Measurements from ENCODE around the gene VPREB1.
"Not testable (repeated sequence)": the region's sequence is repeated elsewhere in the genome, so short reads cannot be mapped to it uniquely, and the experiment has no call there.

Gene VPREB1

GRCh38 chr22:22214819-22215329, 29.7 kb upstream of the VPREB1 start:
- no peak for DNase-seq

DNA sequence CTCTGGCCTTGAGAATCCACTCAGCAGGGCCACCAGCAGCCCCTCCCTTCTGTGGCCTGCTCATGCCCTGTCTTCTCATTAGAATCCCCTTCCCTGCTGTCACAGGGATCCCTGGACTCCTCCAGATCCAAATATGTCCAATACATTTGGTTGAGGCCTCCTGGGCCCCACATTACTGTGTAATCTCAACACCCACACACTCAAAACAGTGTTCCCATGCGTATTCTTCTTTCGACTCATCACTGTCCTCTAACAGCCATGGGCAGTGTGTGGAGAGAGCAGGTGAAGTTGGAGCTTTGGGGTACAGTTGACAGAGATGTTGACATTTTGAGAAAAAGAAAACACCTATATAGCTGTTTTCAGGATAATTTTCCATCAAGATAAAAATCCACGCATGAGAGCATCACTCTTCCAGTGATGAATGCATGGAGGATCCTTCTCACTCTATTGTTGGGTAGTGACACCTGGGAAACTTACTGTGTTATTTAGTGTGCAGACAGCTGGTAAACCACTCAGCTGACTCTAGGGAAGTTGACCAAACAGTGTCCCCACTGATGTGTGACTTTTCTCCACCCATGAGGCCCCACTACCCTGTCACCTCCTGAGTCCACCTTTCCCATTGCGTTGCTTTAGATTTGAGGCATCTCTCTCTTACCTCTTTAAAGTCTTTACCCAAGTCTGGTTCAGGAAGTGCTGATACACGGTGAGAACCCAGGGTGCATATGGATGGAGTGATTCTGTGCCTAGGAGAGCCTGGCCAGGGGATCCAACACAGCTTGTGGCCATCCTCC, 28.7 kb upstream of the VPREB1 start:
- no peak for DNase-seq

- DNase-seq, result no peak
These were observed 28.1 kb upstream of the VPREB1 start for GRCh38 chr22:22216450-22216959.

DNA sequence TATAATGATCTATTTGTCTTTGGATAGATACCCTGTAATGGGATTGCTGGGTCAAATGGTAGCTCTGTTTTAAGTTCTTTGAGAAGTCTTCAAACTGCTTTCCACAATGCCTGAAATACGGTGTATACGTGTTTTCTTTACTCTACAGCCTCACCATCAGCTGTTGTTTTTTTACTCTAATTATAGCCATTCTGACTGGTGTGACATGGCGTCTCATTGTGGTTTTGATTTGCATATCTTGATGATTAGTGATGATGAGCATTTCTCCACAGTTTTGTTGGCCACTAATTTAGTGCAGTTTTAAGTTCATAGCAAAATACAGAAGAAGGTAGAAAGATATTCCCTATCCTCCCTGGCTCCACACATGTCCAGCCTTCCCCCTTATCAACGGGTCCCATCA, 26.3 kb upstream of the VPREB1 start:
- no peak for DNase-seq

GRCh38 chr22:22219140-22219996, 25.2 kb upstream of the VPREB1 start:
- no peak for DNase-seq

GRCh38 chr22:22221043-22221442, 23.5 kb upstream of the VPREB1 start:
- DNase-seq, result not testable (repeated sequence)

GRCh38 chr22:22226448-22227187, 18.0 kb upstream of the VPREB1 start:
- no peak for DNase-seq

- DNase-seq, result no peak
These were observed 16.2 kb upstream of the VPREB1 start for GRCh38 chr22:22228421-22228820.

GRCh38 chr22:22228921-22229320, 15.7 kb upstream of the VPREB1 start:
- DNase-seq, result no peak

GRCh38 chr22:22229683-22230420, 14.7 kb upstream of the VPREB1 start:
- DNase-seq, result no peak

- no peak for DNase-seq
These were observed 14.1 kb upstream of the VPREB1 start for GRCh38 chr22:22230438-22230837.

DNA sequence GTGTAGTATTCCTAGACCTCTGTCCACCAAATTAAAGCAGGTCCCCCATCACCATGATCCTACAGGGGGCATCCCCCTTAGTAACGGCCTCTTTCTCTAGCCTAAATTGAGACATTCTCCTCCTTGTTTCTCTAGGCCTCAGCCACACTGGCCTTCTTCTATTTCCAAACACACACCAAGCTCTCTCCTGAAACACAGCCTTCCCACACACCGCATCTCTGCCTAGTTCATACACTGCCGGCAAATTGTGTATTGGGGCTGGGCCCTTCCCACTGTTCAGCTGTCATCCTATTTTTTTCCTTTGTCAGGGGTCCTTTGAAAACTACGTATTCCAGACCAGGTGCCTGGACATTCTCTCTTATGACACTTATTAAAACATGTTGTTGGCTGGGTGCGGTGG, 11.5 kb upstream of the VPREB1 start:
- DNase-seq, result no peak

GRCh38 chr22:22235558-22235957, 9.0 kb upstream of the VPREB1 start:
- peak; percentile 13 to 35 for DNase-seq

- no peak for DNase-seq
These were observed 7.1 kb upstream of the VPREB1 start for GRCh38 chr22:22237521-22237920.

DNA sequence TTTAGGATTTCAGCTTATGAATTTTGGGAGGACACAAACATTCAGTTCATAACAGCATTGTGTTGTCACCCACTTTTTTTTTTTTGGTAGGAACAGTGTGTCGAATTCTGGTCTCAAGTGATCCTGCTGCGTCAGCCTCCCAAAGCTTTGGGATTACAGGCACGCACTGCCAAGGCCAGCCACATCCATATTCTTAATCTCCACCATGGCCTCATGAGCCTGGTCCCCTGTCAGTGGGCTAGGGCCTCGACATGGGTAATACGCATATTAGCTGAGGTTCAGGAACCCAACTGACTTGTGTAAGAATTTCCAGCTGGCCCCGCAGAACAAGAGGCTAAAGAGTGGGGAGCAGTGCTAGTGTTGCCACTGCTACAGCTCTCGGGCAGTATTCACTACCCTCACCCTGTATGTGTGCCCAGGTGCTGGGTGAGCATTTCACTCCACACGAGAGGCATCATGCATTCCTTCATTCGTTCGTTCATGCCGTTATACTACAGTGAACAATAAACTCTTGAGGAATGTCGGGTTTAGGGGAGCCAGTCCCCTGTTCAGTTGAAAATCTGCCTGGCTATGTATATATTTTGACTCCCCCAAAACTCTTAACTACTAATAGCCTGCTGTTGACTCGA, 5.2 kb upstream of the VPREB1 start:
- no peak for DNase-seq

GRCh38 chr22:22241554-22241898, 3.1 kb upstream of the VPREB1 start:
- DNase-seq, result no peak

DNA sequence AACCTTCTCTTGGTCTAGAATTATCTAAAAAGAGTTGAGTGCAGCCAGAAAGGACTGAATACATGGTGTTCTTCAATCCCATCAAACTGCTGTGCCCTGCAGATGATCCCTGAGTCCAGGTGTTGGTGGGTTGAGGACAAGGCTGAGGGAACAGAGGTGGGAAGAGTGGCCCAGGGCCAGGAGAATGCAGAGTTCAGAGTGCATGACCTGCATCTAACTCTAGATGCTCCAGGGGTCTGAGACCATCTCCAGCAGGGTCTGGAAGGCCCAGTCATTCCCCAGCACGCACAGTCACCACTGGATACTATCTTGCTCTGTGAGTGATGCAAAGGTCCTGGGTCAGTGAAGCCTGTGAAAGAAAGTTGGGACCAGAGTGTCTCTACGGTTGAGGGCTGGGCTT, 2.1 kb upstream of the VPREB1 start:
- DNase-seq, result no peak

DNA sequence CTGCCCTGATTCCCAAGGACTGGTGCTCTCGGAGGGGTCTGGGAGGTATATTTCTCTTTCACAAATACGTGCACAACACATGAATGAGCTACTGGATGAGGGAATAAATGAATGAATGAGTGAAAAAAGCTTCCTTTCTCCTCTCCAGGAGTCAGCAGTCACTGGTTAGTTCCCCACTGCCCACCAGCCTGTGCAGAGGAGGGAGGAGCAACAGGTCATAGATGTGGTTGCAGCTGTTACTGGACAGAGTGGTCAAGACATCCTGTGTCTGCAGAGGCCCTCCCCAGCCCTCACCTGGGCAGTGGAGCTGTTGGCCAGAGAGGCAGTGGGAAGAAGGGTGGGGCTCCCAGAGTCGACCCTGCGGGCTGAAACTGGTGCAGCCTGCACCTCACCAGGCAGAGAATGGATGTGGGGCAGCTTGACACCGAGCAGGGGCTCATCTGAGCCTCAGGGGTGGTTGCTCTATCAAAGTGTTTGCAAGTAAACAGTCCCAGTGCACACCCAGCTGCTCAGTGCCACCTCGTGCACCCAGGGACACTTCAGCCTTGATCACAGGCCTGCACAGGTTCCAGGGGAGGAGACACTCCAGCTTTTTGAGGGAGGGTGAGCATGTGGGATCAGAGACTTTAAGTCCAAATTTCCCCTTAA, 1.4 kb upstream of the VPREB1 start:
- no peak for DNase-seq

- DNase-seq, result no peak
These were observed 797 bp downstream of the VPREB1 start for GRCh38 chr22:22245256-22245909.

GRCh38 chr22:22245935-22246525, 1.4 kb downstream of the VPREB1 start:
- no peak for DNase-seq

Data from CD4-positive, alpha-beta T cell treated with Interleukin-1 beta for 1 hour (primary cell).